Measurements from ENCODE around the gene RIPK1.
"Not testable (repeated sequence)": the region's sequence is repeated elsewhere in the genome, so short reads cannot be mapped to it uniquely, and the experiment has no call there.

RIPK1 gene

GRCh38 chr6:3068329-3069214 is at the start of gene RIPK1:
Gene RIPK1 (plus strand): TSS chr6:3068494. CDS start chr6:3076824, 8,330 bp downstream.
- DNase-seq = peak; percentile 52

- DNase-seq = no peak
Measured at GRCh38 chr6:3019065-3019464, 49.2 kb upstream of the RIPK1 start.

GRCh38 chr6:3019749-3020320 is 48.5 kb upstream of the RIPK1 start:
- DNase-seq = no peak

GRCh38 chr6:3020976-3021598 is 47.2 kb upstream of the RIPK1 start:
- DNase-seq = not testable (repeated sequence)

GRCh38 chr6:3022765-3023662 is 45.3 kb upstream of the RIPK1 start:
- DNase-seq = no peak

GRCh38 chr6:3023663-3024483 is 44.4 kb upstream of the RIPK1 start:
- no peak for DNase-seq

- DNase-seq = no peak
Measured at GRCh38 chr6:3026791-3027626, 41.3 kb upstream of the RIPK1 start.

GRCh38 chr6:3028156-3028555 is 40.1 kb upstream of the RIPK1 start:
- not testable (repeated sequence) for DNase-seq

GRCh38 chr6:3031857-3032640 is 36.2 kb upstream of the RIPK1 start:
- peak; percentile 20 for DNase-seq

- DNase-seq = no peak
Measured at GRCh38 chr6:3032986-3033385, 35.3 kb upstream of the RIPK1 start.

GRCh38 chr6:3033652-3034051 is 34.6 kb upstream of the RIPK1 start:
- no peak for DNase-seq

- no peak for DNase-seq
Measured at GRCh38 chr6:3035397-3035796, 32.9 kb upstream of the RIPK1 start.

- no peak for DNase-seq
Measured at GRCh38 chr6:3036861-3037637, 31.2 kb upstream of the RIPK1 start.

GRCh38 chr6:3037638-3038365 is 30.5 kb upstream of the RIPK1 start:
- DNase-seq = no peak

GRCh38 chr6:3039384-3039783 is 28.9 kb upstream of the RIPK1 start:
- peak; percentile 56 for DNase-seq

GRCh38 chr6:3041147-3041546 is 27.1 kb upstream of the RIPK1 start:
- DNase-seq = no peak

GRCh38 chr6:3041606-3042005 is 26.7 kb upstream of the RIPK1 start:
- no peak for DNase-seq

- peak; percentile 4 for DNase-seq
Measured at GRCh38 chr6:3045369-3045768, 22.9 kb upstream of the RIPK1 start.

GRCh38 chr6:3045777-3046176 is 22.5 kb upstream of the RIPK1 start:
- DNase-seq = no peak

All from NCI-H345 (cell line).